ENCODE data around the gene MCTP1. TPM values are rescaled to one million over a fixed set of nuclear protein-coding genes. Genes with fewer than 3 reads are reported as not detected.

MCTP1 gene
- total RNA-seq, 1 experiment from 2014 or later, result 0.44 TPM

DNA sequence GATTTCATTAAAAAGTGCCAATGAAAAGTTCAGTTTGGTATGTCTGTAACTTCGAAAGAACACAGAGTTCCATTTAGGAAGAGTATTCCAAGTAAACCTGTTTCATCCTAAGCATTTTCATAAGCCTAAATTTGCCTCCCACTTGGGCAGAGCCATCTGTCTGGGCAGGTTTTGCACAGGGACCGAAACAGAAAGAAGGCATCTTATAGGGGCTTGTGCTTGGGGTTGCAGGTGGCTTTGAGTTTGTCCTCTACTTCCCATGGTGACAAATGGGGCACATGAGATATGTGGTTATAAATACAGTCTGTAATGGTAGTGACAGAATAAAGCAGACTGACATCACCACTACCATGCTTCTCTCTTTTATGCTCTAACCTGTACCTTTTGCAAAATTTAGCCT is 63.7 kb downstream of the MCTP1 start:
- H2AFZ ChIP-seq (ENCODE audit: low read depth, low read length, poor library complexity, severe bottlenecking), result no peak overlapping the region

DNA sequence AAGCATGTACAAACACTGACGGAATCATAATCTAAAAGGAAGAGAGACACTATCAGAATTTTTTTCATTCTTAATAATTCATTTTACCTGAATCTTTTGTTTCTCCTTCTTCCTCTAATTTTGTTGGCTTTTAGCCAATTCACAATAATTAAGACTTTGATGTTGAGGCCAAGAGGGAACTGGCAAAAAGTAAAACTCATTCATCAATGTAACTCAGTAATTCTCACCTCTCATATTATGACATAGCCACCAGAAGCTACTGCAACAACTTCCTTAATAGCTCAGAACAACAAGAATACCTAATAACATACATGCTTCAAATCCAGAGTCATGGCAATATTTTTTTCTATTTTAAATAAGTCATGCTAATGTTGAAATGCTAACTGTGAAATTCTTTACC is 64.5 kb downstream of the MCTP1 start:
- Histone ChIP-seq H3K4me2 (ENCODE audit: low read length) (no peak overlapping the region), H2AFZ (ENCODE audit: low read depth, low read length, poor library complexity, severe bottlenecking) (no peak overlapping the region), H3K4me3 (replicated peaks in 1 of 2; ENCODE audit: low read depth in 1 of 2, low read length in 2 of 2) (no peak overlapping the region), H3K79me2 (ENCODE audit: insufficient read depth, low read length) (no peaks in the 10 kb centered on the region), H3K4me1 (ENCODE audit: control insufficient read depth in 1 of 2, insufficient read depth in 2 of 2, low read length in 2 of 2) (no peaks in the 10 kb centered on the region), H3K9me2 (ENCODE audit: insufficient read depth) (no peaks in the 10 kb centered on the region), H4K20me1 (ENCODE audit: insufficient read depth) (no peaks in the 10 kb centered on the region), H3K9ac (ENCODE audit: low read length) (no peak overlapping the region), H3K36me3 (ENCODE audit: control insufficient read depth in 1 of 2, insufficient read depth in 2 of 2, low read length in 2 of 2) (no peaks in the 10 kb centered on the region), H3K27me3 (ENCODE audit: insufficient read depth, low read length) (no peaks in the 10 kb centered on the region), H3K27ac (ENCODE audit: low read depth, low read length) (no peak overlapping the region), H3K9me3 (ENCODE audit: control insufficient read depth in 1 of 2, insufficient read depth in 1 of 2, low read depth in 1 of 2, low read length in 2 of 2) (no peaks in the 10 kb centered on the region)
- ATAC-seq (no peak), DNase-seq (ENCODE audit: low read depth, low spot score) (no peak)
- POLR2A ChIA-PET, result no interaction called here
- TF ChIP-seq, protein P1, sequence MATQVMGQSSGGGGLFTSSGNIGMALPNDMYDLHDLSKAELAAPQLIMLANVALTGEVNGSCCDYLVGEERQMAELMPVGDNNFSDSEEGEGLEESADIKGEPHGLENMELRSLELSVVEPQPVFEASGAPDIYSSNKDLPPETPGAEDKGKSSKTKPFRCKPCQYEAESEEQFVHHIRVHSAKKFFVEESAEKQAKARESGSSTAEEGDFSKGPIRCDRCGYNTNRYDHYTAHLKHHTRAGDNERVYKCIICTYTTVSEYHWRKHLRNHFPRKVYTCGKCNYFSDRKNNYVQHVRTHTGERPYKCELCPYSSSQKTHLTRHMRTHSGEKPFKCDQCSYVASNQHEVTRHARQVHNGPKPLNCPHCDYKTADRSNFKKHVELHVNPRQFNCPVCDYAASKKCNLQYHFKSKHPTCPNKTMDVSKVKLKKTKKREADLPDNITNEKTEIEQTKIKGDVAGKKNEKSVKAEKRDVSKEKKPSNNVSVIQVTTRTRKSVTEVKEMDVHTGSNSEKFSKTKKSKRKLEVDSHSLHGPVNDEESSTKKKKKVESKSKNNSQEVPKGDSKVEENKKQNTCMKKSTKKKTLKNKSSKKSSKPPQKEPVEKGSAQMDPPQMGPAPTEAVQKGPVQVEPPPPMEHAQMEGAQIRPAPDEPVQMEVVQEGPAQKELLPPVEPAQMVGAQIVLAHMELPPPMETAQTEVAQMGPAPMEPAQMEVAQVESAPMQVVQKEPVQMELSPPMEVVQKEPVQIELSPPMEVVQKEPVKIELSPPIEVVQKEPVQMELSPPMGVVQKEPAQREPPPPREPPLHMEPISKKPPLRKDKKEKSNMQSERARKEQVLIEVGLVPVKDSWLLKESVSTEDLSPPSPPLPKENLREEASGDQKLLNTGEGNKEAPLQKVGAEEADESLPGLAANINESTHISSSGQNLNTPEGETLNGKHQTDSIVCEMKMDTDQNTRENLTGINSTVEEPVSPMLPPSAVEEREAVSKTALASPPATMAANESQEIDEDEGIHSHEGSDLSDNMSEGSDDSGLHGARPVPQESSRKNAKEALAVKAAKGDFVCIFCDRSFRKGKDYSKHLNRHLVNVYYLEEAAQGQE (IDR thresholded peaks at IDR 0.05; ENCODE audit: low read depth), result no peak
- no peak for TF ChIP-seq POLR2AphosphoS5 (IDR thresholded peaks at IDR 0.05; ENCODE audit: low read depth, low read length)
- TF ChIP-seq, protein P2, sequence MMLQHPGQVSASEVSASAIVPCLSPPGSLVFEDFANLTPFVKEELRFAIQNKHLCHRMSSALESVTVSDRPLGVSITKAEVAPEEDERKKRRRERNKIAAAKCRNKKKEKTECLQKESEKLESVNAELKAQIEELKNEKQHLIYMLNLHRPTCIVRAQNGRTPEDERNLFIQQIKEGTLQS (IDR thresholded peaks at IDR 0.05), result no peak
- TF ChIP-seq FOSL1 (IDR thresholded peaks at IDR 0.05; ENCODE audit: low read depth), result no peak
- no peak for TF ChIP-seq CBX3 (IDR thresholded peaks at IDR 0.05; ENCODE audit: low read depth)
- TF ChIP-seq, protein P3, sequence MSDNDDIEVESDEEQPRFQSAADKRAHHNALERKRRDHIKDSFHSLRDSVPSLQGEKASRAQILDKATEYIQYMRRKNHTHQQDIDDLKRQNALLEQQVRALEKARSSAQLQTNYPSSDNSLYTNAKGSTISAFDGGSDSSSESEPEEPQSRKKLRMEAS (IDR thresholded peaks at IDR 0.05), result no peak
- no peak for TF ChIP-seq ZFX (IDR thresholded peaks at IDR 0.05)
- no peak for TF ChIP-seq ZNF274 (IDR thresholded peaks at IDR 0.05; ENCODE audit: low read depth, low read length)
- TF ChIP-seq JUND (IDR thresholded peaks at IDR 0.05), result no peak
- TF ChIP-seq SIN3A (IDR thresholded peaks at IDR 0.05; ENCODE audit: low read depth), result no peak
- TF ChIP-seq YY1 (IDR thresholded peaks at IDR 0.05; ENCODE audit: extremely low read depth, insufficient replicate concordance, low read depth, low read length), result no peak
- TF ChIP-seq TCF7L2 (IDR thresholded peaks at IDR 0.05; ENCODE audit: borderline replicate concordance, extremely low read depth, insufficient read depth, insufficient read length), result no peak
- TF ChIP-seq RAD21 (IDR thresholded peaks at IDR 0.05; ENCODE audit: low read depth), result no peak
- no peak for TF ChIP-seq CEBPB (IDR thresholded peaks at IDR 0.05; ENCODE audit: low read depth)
- no peak for TF ChIP-seq ELF1 (IDR thresholded peaks at IDR 0.05; ENCODE audit: borderline replicate concordance, low read depth)
- intact Hi-C loops (cut with micrococcal nuclease), result no loop called here
- no TSS peak for BruUV-seq (replicated peaks)
- CTCF ChIA-PET, result no interaction called here
- RAD21 ChIA-PET (ENCODE audit: low non-redundant PET in 1 of 2, low total read pairs in 2 of 2, uncharacterized antibody in 2 of 2, unreplicated experiment in 2 of 2), result no interaction called here

More for the DNA sequence above, 63.7 kb downstream of the MCTP1 start:
- ChIA-PET CTCF (no interaction called here), RAD21 (ENCODE audit: low non-redundant PET in 1 of 2, low total read pairs in 2 of 2, uncharacterized antibody in 2 of 2, unreplicated experiment in 2 of 2) (no interaction called here), POLR2A (no interaction called here)
- intact Hi-C loops (cut with micrococcal nuclease), result no loop called here
- H3K27me3 ChIP-seq (ENCODE audit: insufficient read depth, low read length), result no peaks in the 10 kb centered on the region
- no peaks in the 10 kb centered on the region for H3K9me3 ChIP-seq (ENCODE audit: control insufficient read depth in 1 of 2, insufficient read depth in 1 of 2, low read depth in 1 of 2, low read length in 2 of 2)
- no peaks in the 10 kb centered on the region for H3K36me3 ChIP-seq (ENCODE audit: control insufficient read depth in 1 of 2, insufficient read depth in 2 of 2, low read length in 2 of 2)
- no peak overlapping the region for H3K27ac ChIP-seq (ENCODE audit: low read depth, low read length)
- H3K9ac ChIP-seq (ENCODE audit: low read length), result no peak overlapping the region
- BruUV-seq (replicated peaks), result no TSS peak
- H3K4me1 ChIP-seq (ENCODE audit: control insufficient read depth in 1 of 2, insufficient read depth in 2 of 2, low read length in 2 of 2), result no peaks in the 10 kb centered on the region
- no peak for TF ChIP-seq TCF7L2 (IDR thresholded peaks at IDR 0.05; ENCODE audit: borderline replicate concordance, extremely low read depth, insufficient read depth, insufficient read length)
- TF ChIP-seq ZFX (IDR thresholded peaks at IDR 0.05), result no peak
- H4K20me1 ChIP-seq (ENCODE audit: insufficient read depth), result no peaks in the 10 kb centered on the region
- no peaks in the 10 kb centered on the region for H3K9me2 ChIP-seq (ENCODE audit: insufficient read depth)
- H3K79me2 ChIP-seq (ENCODE audit: insufficient read depth, low read length), result no peaks in the 10 kb centered on the region
- DNase-seq (ENCODE audit: low read depth, low spot score) (no peak), ATAC-seq (no peak)
- no peak overlapping the region for H3K4me2 ChIP-seq (ENCODE audit: low read length)
- H3K4me3 ChIP-seq (replicated peaks in 1 of 2; ENCODE audit: low read depth in 1 of 2, low read length in 2 of 2), result no peak overlapping the region

Measured in HCT116 (cell line).